GM12801 (cell line): ENCODE measurements around the gene POU2AF3.

Experiments
- TF ChIP-seq, protein P1 (sequence below): IDR thresholded peaks from one replicate; pipeline ENCODE4 v1.5.1; 2011; ENCODE audit warnings: control low read depth; ENCODE audit not compliant: insufficient read length; ENCODE audit errors: extremely low read depth

Gene POU2AF3

DNA sequence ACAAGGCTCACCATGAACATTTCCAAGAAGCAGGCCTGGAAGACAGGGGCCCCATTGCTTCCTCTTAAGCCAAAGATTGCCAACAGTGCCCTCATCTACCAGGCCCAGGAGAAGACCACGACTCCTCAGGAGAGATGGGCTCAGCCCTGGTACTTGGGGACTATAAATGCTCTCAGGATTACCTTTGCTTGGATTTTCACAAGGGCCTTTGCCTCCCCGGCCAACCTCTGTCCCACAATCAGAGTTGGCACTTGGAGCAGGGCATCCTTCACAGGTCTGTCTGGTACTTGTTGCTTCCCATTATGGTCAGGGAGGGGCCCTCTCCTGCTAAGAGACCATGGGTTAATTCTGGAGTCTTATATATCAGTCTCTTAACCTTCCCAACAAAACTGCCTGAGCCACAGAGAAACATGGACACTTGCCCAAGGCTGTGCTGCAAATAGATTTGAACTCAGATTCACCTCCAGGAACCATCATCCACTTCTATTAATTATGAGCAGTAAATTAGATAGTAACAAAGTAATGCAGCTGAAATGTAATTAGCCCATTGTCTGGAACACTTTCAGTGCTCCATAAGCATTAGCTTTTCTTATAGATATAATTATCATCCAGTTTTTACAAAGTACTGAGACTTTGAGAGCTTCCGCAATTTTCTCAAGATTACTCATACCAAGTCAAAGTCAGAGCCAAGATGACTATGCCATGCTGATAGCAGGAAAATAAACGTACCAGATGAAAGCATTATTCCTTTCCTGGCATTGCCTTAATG is 33.5 kb downstream of the POU2AF3 start:
- TF ChIP-seq, protein P1, sequence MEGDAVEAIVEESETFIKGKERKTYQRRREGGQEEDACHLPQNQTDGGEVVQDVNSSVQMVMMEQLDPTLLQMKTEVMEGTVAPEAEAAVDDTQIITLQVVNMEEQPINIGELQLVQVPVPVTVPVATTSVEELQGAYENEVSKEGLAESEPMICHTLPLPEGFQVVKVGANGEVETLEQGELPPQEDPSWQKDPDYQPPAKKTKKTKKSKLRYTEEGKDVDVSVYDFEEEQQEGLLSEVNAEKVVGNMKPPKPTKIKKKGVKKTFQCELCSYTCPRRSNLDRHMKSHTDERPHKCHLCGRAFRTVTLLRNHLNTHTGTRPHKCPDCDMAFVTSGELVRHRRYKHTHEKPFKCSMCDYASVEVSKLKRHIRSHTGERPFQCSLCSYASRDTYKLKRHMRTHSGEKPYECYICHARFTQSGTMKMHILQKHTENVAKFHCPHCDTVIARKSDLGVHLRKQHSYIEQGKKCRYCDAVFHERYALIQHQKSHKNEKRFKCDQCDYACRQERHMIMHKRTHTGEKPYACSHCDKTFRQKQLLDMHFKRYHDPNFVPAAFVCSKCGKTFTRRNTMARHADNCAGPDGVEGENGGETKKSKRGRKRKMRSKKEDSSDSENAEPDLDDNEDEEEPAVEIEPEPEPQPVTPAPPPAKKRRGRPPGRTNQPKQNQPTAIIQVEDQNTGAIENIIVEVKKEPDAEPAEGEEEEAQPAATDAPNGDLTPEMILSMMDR = no peak

DNA sequence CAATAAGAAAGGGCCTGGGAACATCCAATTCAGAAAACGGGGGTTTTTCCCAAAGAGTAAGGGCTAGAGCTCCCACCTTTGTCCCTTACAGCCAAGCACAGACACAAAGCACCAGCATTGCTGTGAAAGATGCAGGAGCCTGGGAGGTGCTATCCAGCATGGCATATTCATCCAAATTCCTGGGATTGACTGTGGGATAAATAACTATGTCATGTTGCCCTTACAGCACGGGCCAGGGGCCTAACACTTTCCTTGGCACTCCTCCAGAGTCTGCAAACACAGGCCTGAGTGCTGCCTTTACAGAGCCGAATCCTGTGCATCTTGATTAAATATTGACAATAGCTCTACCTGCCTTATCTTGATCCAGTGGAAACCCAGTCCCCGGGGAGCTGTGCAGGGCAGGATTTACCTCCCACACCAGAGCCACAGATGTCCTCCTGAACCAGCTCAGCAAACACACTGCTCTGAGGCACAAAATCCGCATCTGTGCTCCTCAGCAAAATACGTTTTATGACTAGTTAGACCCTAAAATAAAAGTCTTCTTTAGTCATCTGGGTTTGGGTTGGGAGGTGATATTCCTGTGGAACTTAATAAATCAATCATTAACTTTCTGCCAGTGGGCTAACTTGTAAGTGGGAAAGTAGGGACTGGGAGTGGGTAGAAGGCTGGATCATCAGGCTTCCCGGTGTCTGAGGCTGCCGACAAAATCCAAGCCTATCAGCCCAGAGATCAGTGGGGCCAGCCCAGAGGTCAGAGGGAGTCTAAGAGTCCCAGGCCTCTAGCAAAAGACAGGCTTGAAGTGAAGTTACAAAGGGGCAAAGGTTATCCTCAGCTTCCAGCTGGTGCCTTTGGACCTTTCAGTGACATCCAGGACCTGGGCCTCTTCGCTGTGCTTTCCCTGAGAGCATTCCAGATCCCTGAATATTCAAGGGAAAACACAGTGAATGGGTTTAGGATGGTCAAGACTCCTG is 36.5 kb downstream of the POU2AF3 start:
- TF ChIP-seq, protein P1 = no peak

- TF ChIP-seq, protein P1 = no peak
Measured at GRCh38 chr11:111335549-111335948, 37.2 kb downstream of the POU2AF3 start.

DNA sequence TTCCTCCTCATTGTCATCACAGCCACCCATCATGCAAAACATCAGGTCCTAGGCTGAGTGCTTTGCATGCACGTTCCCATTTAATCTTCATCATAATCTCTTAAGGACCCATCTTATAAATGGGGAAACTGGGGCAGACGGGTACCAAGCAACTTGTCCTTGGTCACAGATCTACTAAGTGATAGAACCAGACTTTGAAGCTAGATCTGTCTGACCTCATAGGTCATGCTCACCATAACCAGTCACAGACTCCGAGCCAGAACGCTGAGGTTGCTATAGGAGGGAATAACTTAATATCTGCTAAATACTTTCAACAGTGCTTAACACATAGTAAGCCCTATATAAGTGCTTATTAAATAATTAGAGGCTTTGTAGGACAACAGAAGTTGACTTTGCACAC is 37.7 kb downstream of the POU2AF3 start:
- TF ChIP-seq, protein P1 = no peak

DNA sequence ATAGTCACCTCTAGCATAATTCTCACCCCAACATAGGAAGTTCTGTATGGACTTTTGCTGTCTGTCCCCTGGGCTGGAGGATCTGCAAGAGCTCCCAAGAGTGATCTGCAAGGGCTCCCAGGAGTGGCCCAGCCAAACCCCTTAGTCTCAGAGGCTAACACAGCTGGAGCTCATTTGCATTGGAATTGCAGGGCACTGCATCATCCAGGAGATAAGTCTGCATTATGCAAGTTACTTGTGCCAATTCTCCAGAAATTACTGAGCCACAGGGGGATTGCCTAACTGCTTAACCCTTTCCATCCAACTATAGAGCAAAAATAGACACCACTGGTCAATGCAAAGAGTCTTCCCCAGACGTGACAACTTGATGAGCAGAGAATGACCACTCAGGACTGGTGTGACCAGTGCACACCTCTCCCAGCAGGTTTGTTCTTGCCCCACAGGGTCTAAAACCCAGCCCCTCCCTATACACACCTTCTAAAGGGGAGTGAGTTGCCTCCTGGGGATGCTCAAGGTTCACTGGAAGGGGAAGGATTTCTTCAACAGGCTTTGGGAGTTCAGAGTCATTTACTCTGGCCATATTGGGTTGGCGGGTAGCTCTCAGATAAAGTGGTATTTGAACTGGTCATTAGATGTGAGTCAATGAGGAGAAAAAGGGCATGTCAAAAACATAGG is 38.4 kb downstream of the POU2AF3 start:
- TF ChIP-seq, protein P1 = no peak

GRCh38 chr11:111339758-111340388 is 41.5 kb downstream of the POU2AF3 start:
- TF ChIP-seq, protein P1 = no peak
